Measurements from ENCODE around the gene NAA38.
A peak's percentile ranks its signal among the peaks of the same experiment; 100 is the strongest.

Gene NAA38

GRCh38 chr17:7836596-7837407 is 20.6 kb downstream of the NAA38 start (continued):
- TF ChIP-seq, protein P1, sequence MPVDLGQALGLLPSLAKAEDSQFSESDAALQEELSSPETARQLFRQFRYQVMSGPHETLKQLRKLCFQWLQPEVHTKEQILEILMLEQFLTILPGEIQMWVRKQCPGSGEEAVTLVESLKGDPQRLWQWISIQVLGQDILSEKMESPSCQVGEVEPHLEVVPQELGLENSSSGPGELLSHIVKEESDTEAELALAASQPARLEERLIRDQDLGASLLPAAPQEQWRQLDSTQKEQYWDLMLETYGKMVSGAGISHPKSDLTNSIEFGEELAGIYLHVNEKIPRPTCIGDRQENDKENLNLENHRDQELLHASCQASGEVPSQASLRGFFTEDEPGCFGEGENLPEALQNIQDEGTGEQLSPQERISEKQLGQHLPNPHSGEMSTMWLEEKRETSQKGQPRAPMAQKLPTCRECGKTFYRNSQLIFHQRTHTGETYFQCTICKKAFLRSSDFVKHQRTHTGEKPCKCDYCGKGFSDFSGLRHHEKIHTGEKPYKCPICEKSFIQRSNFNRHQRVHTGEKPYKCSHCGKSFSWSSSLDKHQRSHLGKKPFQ (tag by site-specific recombination; IDR thresholded peaks at IDR 0.05), result peak; percentile 56; the same call in 1 of the 2 replicates
- TF ChIP-seq ZNF138 (tag by site-specific recombination; IDR thresholded peaks at IDR 0.05; ENCODE audit: borderline replicate concordance) (no peak), PRDM1 (tag by site-specific recombination; IDR thresholded peaks at IDR 0.05) (peak; percentile 15; the same call in 1 of the 2 replicates), SETDB1 (IDR thresholded peaks at IDR 0.05; ENCODE audit: insufficient read length, low read length) (no peak), RBAK (tag by site-specific recombination; IDR thresholded peaks at IDR 0.05) (peak; percentile 27; the same call in 1 of the 2 replicates), OVOL3 (tag by site-specific recombination; IDR thresholded peaks at IDR 0.05) (no peak; the same call in 1 of the 2 replicates), ZNF202 (tag by site-specific recombination; IDR thresholded peaks at IDR 0.05; ENCODE audit: borderline replicate concordance) (no peak), ZNF114 (tag by site-specific recombination; IDR thresholded peaks at IDR 0.05) (no peak), KLF16 (tag by site-specific recombination; IDR thresholded peaks at IDR 0.05) (peak; percentile 100), ZFP3 (tag by site-specific recombination; IDR thresholded peaks at IDR 0.05; ENCODE audit: low read depth) (no peak), ZBTB11 (tag by site-specific recombination; conservative IDR thresholded peaks at IDR 0.05; ENCODE audit: low read depth) (peak; percentile 69), ZNF610 (tag by site-specific recombination; IDR thresholded peaks at IDR 0.05; ENCODE audit: borderline replicate concordance) (peak; percentile 84), ZNF560 (tag by site-specific recombination; IDR thresholded peaks at IDR 0.05; ENCODE audit: borderline replicate concordance) (no peak), SP3 (tag by site-specific recombination; IDR thresholded peaks at IDR 0.05) (peak; percentile 99), YY2 (tag by site-specific recombination; IDR thresholded peaks at IDR 0.05) (peak; percentile 77), AEBP2 (tag by site-specific recombination; IDR thresholded peaks at IDR 0.05; ENCODE audit: borderline replicate concordance) (no peak), ZNF521 (tag by site-specific recombination; IDR thresholded peaks at IDR 0.05) (no peak), ZNF664 (tag by site-specific recombination; IDR thresholded peaks at IDR 0.05) (0 out of 2 replicates have a peak, but pooled peaks have one; percentile 18)
- TF ChIP-seq, protein P2, sequence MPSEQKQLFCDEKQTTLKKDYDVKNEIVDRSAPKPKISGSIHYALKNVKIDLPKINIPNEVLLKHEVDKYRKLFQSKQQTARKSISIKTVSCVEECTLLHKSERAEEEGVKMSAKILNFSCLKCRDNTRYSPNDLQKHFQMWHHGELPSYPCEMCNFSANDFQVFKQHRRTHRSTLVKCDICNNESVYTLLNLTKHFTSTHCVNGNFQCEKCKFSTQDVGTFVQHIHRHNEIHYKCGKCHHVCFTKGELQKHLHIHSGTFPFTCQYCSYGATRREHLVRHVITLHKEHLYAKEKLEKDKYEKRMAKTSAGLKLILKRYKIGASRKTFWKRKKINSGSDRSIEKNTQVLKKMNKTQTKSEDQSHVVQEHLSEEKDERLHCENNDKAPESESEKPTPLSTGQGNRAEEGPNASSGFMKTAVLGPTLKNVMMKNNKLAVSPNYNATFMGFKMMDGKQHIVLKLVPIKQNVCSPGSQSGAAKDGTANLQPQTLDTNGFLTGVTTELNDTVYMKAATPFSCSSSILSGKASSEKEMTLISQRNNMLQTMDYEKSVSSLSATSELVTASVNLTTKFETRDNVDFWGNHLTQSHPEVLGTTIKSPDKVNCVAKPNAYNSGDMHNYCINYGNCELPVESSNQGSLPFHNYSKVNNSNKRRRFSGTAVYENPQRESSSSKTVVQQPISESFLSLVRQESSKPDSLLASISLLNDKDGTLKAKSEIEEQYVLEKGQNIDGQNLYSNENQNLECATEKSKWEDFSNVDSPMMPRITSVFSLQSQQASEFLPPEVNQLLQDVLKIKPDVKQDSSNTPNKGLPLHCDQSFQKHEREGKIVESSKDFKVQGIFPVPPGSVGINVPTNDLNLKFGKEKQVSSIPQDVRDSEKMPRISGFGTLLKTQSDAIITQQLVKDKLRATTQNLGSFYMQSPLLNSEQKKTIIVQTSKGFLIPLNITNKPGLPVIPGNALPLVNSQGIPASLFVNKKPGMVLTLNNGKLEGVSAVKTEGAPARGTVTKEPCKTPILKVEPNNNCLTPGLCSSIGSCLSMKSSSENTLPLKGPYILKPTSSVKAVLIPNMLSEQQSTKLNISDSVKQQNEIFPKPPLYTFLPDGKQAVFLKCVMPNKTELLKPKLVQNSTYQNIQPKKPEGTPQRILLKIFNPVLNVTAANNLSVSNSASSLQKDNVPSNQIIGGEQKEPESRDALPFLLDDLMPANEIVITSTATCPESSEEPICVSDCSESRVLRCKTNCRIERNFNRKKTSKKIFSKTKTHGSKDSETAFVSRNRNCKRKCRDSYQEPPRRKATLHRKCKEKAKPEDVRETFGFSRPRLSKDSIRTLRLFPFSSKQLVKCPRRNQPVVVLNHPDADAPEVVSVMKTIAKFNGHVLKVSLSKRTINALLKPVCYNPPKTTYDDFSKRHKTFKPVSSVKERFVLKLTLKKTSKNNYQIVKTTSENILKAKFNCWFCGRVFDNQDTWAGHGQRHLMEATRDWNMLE (tag by site-specific recombination; conservative IDR thresholded peaks at IDR 0.05; ENCODE audit: low read depth), result peak; percentile 52
- TF ChIP-seq, protein P3, sequence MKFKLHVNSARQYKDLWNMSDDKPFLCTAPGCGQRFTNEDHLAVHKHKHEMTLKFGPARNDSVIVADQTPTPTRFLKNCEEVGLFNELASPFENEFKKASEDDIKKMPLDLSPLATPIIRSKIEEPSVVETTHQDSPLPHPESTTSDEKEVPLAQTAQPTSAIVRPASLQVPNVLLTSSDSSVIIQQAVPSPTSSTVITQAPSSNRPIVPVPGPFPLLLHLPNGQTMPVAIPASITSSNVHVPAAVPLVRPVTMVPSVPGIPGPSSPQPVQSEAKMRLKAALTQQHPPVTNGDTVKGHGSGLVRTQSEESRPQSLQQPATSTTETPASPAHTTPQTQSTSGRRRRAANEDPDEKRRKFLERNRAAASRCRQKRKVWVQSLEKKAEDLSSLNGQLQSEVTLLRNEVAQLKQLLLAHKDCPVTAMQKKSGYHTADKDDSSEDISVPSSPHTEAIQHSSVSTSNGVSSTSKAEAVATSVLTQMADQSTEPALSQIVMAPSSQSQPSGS (tag by site-specific recombination; IDR thresholded peaks at IDR 0.05; ENCODE audit: low read depth), result peak; percentile 97

Measured in HEK293 (cell line).